DOHH2 (cell line): ENCODE measurements around the gene KCNJ13.
"Not testable (repeated sequence)": the region's sequence is repeated elsewhere in the genome, so short reads cannot be mapped to it uniquely, and the experiment has no call there.

Experiments used
- H3F3A ChIP-seq: fragments of 200-600 bp; sonication (generic), shearing (Covaris generic); 2 replicates; pipeline ENCODE4 v1.6.0; 2016; ENCODE audit warnings: antibody characterized with exemption, mild to moderate bottlenecking; ENCODE audit not compliant: control insufficient read depth, insufficient read depth
- H3K27ac ChIP-seq: fragments of 200-600 bp; sonication (generic); 2 replicates; pipeline ENCODE4 v1.5.1; 2014; ENCODE audit warnings: low read depth, mild to moderate bottlenecking, low read length, moderate library complexity
- H3K27me3 ChIP-seq: fragments of 200-600 bp; sonication (generic); 2 replicates; pipeline ENCODE4 v1.6.1; 2014; ENCODE audit warnings: mild to moderate bottlenecking, low read length, mixed read lengths; ENCODE audit not compliant: control insufficient read depth
- H3K36me3 ChIP-seq: fragments of 200-600 bp; sonication (generic); 2 replicates; pipeline ENCODE4 v1.6.1; 2014; ENCODE audit warnings: mild to moderate bottlenecking, low read length, moderate library complexity, mixed read lengths; ENCODE audit not compliant: control insufficient read depth
- H3K4me1 ChIP-seq: fragments of 200-600 bp; sonication (generic); 2 replicates; pipeline ENCODE4 v1.6.1; 2014; ENCODE audit warnings: mild to moderate bottlenecking, low read length, mixed read lengths; ENCODE audit not compliant: control insufficient read depth
- H3K4me2 ChIP-seq: fragments of 200-600 bp; sonication (generic); 2 replicates; pipeline ENCODE4 v1.6.0; 2014; ENCODE audit warnings: mild to moderate bottlenecking, low read length, moderate library complexity
- H3K4me3 ChIP-seq: fragments of 200-600 bp; sonication (generic); 2 replicates; pipeline ENCODE4 v1.5.1; 2014; ENCODE audit warnings: mild to moderate bottlenecking, low read length, mixed read lengths
- H3K79me2 ChIP-seq: fragments of 200-600 bp; sonication (generic); 2 replicates; pipeline ENCODE4 v1.6.1; 2014; ENCODE audit warnings: mild to moderate bottlenecking, low read length, mixed read lengths; ENCODE audit not compliant: control insufficient read depth
- H3K9me2 ChIP-seq: fragments of 200-600 bp; sonication (generic); replicated peaks from 2 replicates; pipeline ENCODE4 v1.6.1; 2014; ENCODE audit warnings: mild to moderate bottlenecking, low read length, mixed read lengths; ENCODE audit not compliant: control insufficient read depth
- H3K9me3 ChIP-seq: fragments of 200-600 bp; sonication (generic); 2 replicates; pipeline ENCODE4 v1.6.1; 2014; ENCODE audit warnings: antibody characterized with exemption, low read length, mixed read lengths; ENCODE audit not compliant: control insufficient read depth, insufficient read depth
- H4K20me1 ChIP-seq: fragments of 200-600 bp; sonication (generic); 2 replicates; pipeline ENCODE4 v1.6.0; 2014; ENCODE audit warnings: low read depth, mild to moderate bottlenecking, antibody characterized with exemption, low read length, moderate library complexity; ENCODE audit not compliant: control insufficient read depth, insufficient read depth
- EZH2phosphoT487 ChIP-seq: fragments of 200-600 bp; sonication (generic); IDR thresholded peaks from 2 replicates; pipeline ENCODE4 v1.6.1; 2017; ENCODE audit warnings: borderline replicate concordance, mild to moderate bottlenecking, antibody characterized with exemption, low read length, moderate library complexity, mixed read lengths
- TF ChIP-seq, protein P1 (sequence below): fragments of 200-600 bp; sonication (generic); IDR thresholded peaks from one replicate; pipeline ENCODE4 v1.5.1; 2014; ENCODE audit warnings: antibody characterized with exemption, mild to moderate bottlenecking, low read depth, low read length; ENCODE audit not compliant: poor library complexity, severe bottlenecking

Gene KCNJ13

DNA sequence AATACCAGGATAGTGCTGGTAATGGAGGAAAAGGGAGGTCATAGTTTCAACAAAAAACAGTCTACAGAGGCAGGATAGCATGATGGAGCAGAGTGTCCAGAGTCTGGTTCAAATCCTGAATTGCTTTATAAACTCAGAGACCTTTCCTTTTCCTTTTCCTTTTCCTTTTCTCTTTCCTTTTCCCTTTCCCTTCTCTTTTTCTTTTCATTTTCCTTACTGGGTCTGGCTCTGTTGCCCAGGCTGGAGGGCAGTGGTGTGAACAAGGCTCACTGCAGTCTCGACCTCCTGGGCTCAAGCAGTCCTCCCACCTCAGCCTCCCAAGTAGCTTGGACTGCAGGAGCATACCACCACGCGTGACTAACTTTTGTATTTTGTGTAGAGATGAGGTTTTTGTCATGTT is 47.6 kb downstream of the KCNJ13 start:
- Histone ChIP-seq H3K36me3 (peaks cover 47% of the 10 kb centered on the region), H3K79me2 (peaks cover 43% of the 10 kb centered on the region), H3K27ac (no peak overlapping the region), H4K20me1 (no peaks in the 10 kb centered on the region), H3K4me3 (no peak overlapping the region), H3K27me3 (no peaks in the 10 kb centered on the region), H3F3A (no peaks in the 10 kb centered on the region), H3K9me3 (no peaks in the 10 kb centered on the region), H3K4me1 (no peaks in the 10 kb centered on the region), H3K9me2 (no peaks in the 10 kb centered on the region), H3K4me2 (no peak overlapping the region)
- TF ChIP-seq, protein P1, sequence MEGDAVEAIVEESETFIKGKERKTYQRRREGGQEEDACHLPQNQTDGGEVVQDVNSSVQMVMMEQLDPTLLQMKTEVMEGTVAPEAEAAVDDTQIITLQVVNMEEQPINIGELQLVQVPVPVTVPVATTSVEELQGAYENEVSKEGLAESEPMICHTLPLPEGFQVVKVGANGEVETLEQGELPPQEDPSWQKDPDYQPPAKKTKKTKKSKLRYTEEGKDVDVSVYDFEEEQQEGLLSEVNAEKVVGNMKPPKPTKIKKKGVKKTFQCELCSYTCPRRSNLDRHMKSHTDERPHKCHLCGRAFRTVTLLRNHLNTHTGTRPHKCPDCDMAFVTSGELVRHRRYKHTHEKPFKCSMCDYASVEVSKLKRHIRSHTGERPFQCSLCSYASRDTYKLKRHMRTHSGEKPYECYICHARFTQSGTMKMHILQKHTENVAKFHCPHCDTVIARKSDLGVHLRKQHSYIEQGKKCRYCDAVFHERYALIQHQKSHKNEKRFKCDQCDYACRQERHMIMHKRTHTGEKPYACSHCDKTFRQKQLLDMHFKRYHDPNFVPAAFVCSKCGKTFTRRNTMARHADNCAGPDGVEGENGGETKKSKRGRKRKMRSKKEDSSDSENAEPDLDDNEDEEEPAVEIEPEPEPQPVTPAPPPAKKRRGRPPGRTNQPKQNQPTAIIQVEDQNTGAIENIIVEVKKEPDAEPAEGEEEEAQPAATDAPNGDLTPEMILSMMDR = no peak
- TF ChIP-seq EZH2phosphoT487 = no peak

DNA sequence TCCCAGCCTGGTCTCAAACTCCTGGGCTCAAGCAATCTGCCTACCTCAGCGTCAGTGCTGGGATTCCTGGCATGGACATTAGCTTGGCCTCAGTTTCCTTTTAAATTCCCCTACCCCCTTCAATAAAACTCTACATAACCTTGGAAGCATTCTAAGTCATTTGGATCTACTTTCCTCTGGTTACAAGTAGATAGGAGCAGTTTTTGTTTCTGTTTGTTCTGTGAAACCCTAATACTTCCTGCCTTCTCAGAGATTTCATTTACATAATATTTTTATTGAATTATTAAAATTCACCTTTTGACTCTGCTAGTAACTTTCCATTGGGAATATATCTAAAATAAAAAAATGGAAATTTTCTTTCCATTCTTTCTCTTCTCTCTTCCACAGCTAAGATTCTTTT is 53.3 kb downstream of the KCNJ13 start:
- Histone ChIP-seq H3K9me3 (no peaks in the 10 kb centered on the region), H3K27me3 (no peaks in the 10 kb centered on the region), H3K4me1 (no peaks in the 10 kb centered on the region), H3K4me3 (no peak overlapping the region), H3K9me2 (no peaks in the 10 kb centered on the region), H3K27ac (no peak overlapping the region), H3K79me2 (peaks cover 57% of the 10 kb centered on the region), H4K20me1 (no peaks in the 10 kb centered on the region), H3K4me2 (no peak overlapping the region), H3F3A (no peaks in the 10 kb centered on the region), H3K36me3 (peaks cover 50% of the 10 kb centered on the region)
- no peak for TF ChIP-seq EZH2phosphoT487
- TF ChIP-seq, protein P1 = no peak

DNA sequence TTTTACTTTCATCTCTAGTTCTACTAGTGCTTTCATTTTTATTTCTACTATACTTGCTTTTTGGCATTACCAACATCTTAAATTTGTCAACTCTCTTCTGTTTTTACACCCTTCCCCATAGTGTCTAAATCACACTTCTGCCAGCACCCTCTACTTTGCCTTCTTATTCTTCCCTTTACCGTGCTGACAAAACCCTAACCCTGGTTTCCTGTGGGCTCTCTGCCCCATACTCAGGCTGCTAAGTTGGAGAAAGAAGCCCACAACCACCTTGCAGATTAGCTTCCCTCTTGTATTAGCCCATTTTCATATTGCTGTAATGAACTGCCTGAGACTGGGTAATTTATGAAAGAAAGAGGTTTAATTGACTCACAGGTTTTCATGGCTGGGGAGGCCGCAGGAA is 54.5 kb downstream of the KCNJ13 start:
- no peaks in the 10 kb centered on the region for H3K4me1 ChIP-seq
- H3K27me3 ChIP-seq = no peaks in the 10 kb centered on the region
- no peaks in the 10 kb centered on the region for H3K9me3 ChIP-seq
- H3K79me2 ChIP-seq = peaks cover 63% of the 10 kb centered on the region
- H3K4me3 ChIP-seq = no peak overlapping the region
- H3K9me2 ChIP-seq = no peaks in the 10 kb centered on the region
- H3K4me2 ChIP-seq = no peak overlapping the region
- TF ChIP-seq, protein P1 = no peak
- TF ChIP-seq EZH2phosphoT487 = no peak
- peaks cover 58% of the 10 kb centered on the region for H3K36me3 ChIP-seq
- H3K27ac ChIP-seq = no peak overlapping the region
- H3F3A ChIP-seq = no peaks in the 10 kb centered on the region
- no peaks in the 10 kb centered on the region for H4K20me1 ChIP-seq

DNA sequence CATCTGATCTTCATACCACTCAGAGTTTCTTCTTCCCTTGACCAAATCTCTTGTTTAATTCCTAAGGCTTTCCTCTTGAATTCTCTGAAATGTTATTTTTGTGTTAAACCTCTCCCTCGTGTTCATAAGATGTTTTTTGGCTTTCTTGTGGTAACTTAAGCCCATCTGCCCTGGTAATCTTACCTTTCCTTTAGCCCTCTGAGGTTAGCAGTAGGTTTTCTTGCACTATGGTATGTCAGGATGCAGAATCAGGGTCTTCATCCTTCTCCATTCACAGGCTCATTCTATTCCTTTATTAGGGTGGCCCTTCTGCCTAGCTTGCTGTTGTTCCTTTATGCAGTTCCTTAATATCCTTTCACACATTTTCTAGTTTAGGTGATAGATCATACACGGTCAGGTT is 55.1 kb downstream of the KCNJ13 start:
- Histone ChIP-seq H3K4me1 (no peaks in the 10 kb centered on the region), H3K36me3 (peaks cover 64% of the 10 kb centered on the region), H3K4me2 (no peak overlapping the region), H3F3A (no peaks in the 10 kb centered on the region), H4K20me1 (no peaks in the 10 kb centered on the region), H3K79me2 (peaks cover 70% of the 10 kb centered on the region), H3K4me3 (no peak overlapping the region), H3K9me2 (no peaks in the 10 kb centered on the region), H3K9me3 (no peaks in the 10 kb centered on the region), H3K27me3 (no peaks in the 10 kb centered on the region), H3K27ac (no peak overlapping the region)
- TF ChIP-seq EZH2phosphoT487 = no peak
- TF ChIP-seq, protein P1 = no peak

DNA sequence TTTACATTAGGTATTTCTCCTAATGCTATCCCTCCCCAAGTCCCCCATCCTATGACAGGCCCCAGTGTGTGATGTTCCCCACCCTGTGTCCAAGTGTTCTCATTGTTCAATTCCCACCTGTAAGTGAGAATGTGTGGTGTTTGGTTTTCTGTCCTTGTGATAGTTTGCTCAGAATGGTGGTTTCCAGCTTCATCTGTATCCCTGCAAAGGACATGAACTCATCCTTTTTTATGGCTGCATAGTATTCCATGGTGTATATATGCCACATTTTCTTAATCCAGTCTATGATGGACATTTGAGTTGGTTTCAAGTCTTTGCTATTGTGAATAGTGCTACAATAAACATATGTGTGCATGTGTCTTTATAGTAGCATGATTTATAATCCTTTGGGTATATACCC is 56.3 kb downstream of the KCNJ13 start:
- not testable (repeated sequence) for H3K27me3 ChIP-seq, H3K9me2 ChIP-seq, H4K20me1 ChIP-seq, H3K9me3 ChIP-seq, H3K27ac ChIP-seq, H3K4me2 ChIP-seq, H3K4me3 ChIP-seq, H3F3A ChIP-seq, H3K4me1 ChIP-seq
- Histone ChIP-seq H3K79me2 (peaks cover 78% of the 10 kb centered on the region), H3K36me3 (peaks cover 58% of the 10 kb centered on the region)
